Measurements from ENCODE around the gene ZBTB46.

The ZBTB46 gene

GRCh38 chr20:63843222-63843621 is 12.2 kb upstream of the ZBTB46 start:
- H3K27ac ChIP-seq = no peak overlapping the region
- DNase-seq (ENCODE audit: low spot score) = no peak
- H3K4me3 ChIP-seq = no peak overlapping the region
- TF ChIP-seq CTCF (IDR thresholded peaks at IDR 0.05) = no peak

- no peak for DNase-seq (ENCODE audit: low spot score)
- TF ChIP-seq CTCF (IDR thresholded peaks at IDR 0.05) = no peak
Observed at GRCh38 chr20:63842258-63842657, 11.2 kb upstream of the ZBTB46 start.

GRCh38 chr20:63840405-63840828 is 9.4 kb upstream of the ZBTB46 start:
- TF ChIP-seq CTCF (IDR thresholded peaks at IDR 0.05) = no peak
- DNase-seq (ENCODE audit: low spot score) = no peak
- no peak overlapping the region for H3K4me3 ChIP-seq
- H3K27ac ChIP-seq = no peak overlapping the region

More at GRCh38 chr20:63842258-63842657, 11.2 kb upstream of the ZBTB46 start:
- H3K27ac ChIP-seq = no peak overlapping the region
- no peak overlapping the region for H3K4me3 ChIP-seq

- no peak for DNase-seq (ENCODE audit: low spot score)
- no peak for TF ChIP-seq CTCF (IDR thresholded peaks at IDR 0.05)
- H3K27ac ChIP-seq = no peak overlapping the region
- no peak overlapping the region for H3K4me3 ChIP-seq
Observed at GRCh38 chr20:63839620-63840019, 8.6 kb upstream of the ZBTB46 start.

GRCh38 chr20:63837479-63837878 is 6.4 kb upstream of the ZBTB46 start:
- H3K27ac ChIP-seq = no peak overlapping the region

GRCh38 chr20:63836458-63837344 is 5.6 kb upstream of the ZBTB46 start:
- DNase-seq (ENCODE audit: low spot score) = no peak
- no peak for TF ChIP-seq CTCF (IDR thresholded peaks at IDR 0.05)
- no peak overlapping the region for H3K27ac ChIP-seq
- no peak overlapping the region for H3K4me3 ChIP-seq

More at GRCh38 chr20:63837479-63837878, 6.4 kb upstream of the ZBTB46 start:
- H3K4me3 ChIP-seq = no peak overlapping the region
- no peak for DNase-seq (ENCODE audit: low spot score)
- TF ChIP-seq CTCF (IDR thresholded peaks at IDR 0.05) = no peak
